Measurements from ENCODE around the gene VGLL1. TPM values are rescaled to one million over a fixed set of nuclear protein-coding genes. Genes with fewer than 3 reads are reported as not detected.
A peak's percentile ranks its signal among the peaks of the same experiment; 100 is the strongest.

The VGLL1 gene
- total RNA-seq, 2 experiments from 2014 or later: not detected

DNA sequence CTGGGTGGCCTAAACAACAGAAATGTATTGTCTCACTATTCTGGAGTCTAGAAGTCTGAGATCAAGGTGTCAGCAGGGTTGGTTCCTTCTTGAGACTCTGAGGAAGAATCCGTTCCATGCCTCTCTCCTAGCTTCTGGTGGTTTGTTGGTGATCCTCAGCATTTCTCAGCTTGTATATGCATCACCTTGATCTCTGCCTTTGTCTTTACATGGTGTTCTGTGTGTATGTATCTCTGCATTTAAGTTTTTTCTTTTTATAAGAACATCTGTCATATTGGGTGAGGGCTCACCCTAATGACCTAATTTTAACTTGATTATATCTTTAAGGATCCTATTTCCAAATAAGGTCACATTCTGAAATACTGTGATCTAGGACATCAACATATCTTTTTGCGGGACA, 65.3 kb downstream of the VGLL1 start:
- peak overlapping the region; percentile 88 for H3K27ac Mint-ChIP-seq
- intact Hi-C loops (cut with micrococcal nuclease): no loop called here
- peaks cover 10% of the 10 kb centered on the region for H3K9me3 Mint-ChIP-seq
- DNase-seq: no peak
- H3K36me3 Mint-ChIP-seq (ENCODE audit: low read depth): peaks cover 2% of the 10 kb centered on the region
- no peak overlapping the region for H3K4me3 Mint-ChIP-seq
- H3K27me3 Mint-ChIP-seq (ENCODE audit: low read depth): no peaks in the 10 kb centered on the region
- CTCF ChIA-PET: interaction anchor here (0.9 to 2.7 kb wide), 3 partner anchors 8 to 116 kb away, joined by 3 to 8 read pairs (median 3); no protein-coding TSS in a partner anchor
- H3K4me1 Mint-ChIP-seq (ENCODE audit: low read depth): peaks cover 50% of the 10 kb centered on the region

DNA sequence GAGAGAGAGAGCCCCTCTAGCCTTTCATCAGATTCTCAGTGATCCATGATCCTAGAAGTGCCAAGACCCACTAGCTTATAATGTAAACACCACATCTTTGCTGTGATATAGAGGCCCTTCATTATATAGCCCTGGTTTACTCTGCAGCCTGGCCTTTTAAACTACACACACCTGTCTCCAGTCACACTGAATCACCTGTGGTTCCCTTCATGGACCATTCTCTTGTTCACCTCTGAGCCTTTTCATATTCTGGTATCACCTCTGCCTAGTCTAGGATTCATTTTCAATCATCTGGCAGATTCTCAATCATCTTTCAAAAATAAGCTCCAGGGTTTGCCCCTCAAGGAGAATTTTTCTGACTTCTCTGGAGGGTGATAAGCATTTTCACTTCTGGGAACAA, 65.9 kb downstream of the VGLL1 start:
- H3K9me3 Mint-ChIP-seq: peaks cover 10% of the 10 kb centered on the region
- H3K36me3 Mint-ChIP-seq (ENCODE audit: low read depth): peaks cover 2% of the 10 kb centered on the region
- H3K4me3 Mint-ChIP-seq: no peak overlapping the region
- H3K27ac Mint-ChIP-seq: peak overlapping the region; percentile 88
- no peak for DNase-seq
- H3K27me3 Mint-ChIP-seq (ENCODE audit: low read depth): no peaks in the 10 kb centered on the region
- H3K4me1 Mint-ChIP-seq (ENCODE audit: low read depth): peaks cover 52% of the 10 kb centered on the region
- CTCF ChIA-PET: interaction anchor here (0.6 to 2.7 kb wide), 8 partner anchors 9 to 575 kb away, joined by 3 to 11 read pairs (median 4); no protein-coding TSS in a partner anchor
- intact Hi-C loops (cut with micrococcal nuclease): loop anchor here (1.0 kb wide), 4 partner anchors 10 to 152 kb away; no protein-coding TSS in a partner anchor

DNA sequence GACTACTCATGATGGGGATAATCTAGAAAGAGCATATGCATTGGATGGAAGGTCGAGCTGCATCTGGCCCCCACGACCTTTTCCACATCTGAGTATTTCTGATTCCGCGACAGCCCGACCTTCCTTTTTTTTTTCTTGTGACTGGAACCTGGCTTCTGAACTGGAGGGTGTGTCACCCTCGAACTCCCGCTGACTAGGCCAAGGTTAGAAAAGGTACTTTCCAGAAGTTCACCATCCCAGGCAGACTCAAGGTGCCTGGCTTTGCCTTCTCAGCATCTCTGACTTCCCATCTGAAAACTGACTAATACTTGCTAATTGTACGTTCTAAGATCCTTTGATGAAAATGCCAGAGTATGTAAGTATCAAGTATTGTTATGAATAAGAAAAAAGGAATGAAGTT, 66.6 kb downstream of the VGLL1 start:
- DNase-seq: peak; percentile 61
- H3K27me3 Mint-ChIP-seq (ENCODE audit: low read depth): no peaks in the 10 kb centered on the region
- peaks cover 52% of the 10 kb centered on the region for H3K4me1 Mint-ChIP-seq (ENCODE audit: low read depth)
- peaks cover 2% of the 10 kb centered on the region for H3K36me3 Mint-ChIP-seq (ENCODE audit: low read depth)
- intact Hi-C loops (cut with micrococcal nuclease): loop anchor here (1.0 kb wide), 4 partner anchors 10 to 152 kb away; no protein-coding TSS in a partner anchor
- H3K27ac Mint-ChIP-seq: peak overlapping the region; percentile 88
- peaks cover 10% of the 10 kb centered on the region for H3K9me3 Mint-ChIP-seq
- CTCF ChIA-PET: interaction anchor here (0.6 to 2.7 kb wide), 7 partner anchors 10 to 576 kb away, joined by 3 to 11 read pairs (median 5); no protein-coding TSS in a partner anchor
- peak overlapping the region; percentile 38 for H3K4me3 Mint-ChIP-seq

DNA sequence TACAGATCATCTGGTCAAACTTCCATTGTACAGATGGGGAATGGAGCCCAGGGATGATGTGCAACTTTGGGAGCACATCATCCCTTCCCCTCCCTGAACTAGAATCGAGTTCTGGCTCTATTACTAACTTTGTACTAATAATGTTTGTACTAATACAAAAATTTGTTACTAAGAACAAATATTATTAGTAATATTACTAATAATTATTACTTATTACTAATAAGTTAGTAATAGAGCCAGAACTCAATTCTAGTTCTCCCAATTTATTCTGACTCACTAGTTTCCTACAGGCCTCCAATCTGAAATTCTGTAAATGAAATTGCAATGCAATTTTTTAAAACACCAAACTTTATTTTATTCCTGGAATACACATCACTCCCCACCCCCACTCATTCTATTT, 68.0 kb downstream of the VGLL1 start:
- no peak for DNase-seq
- Mint-ChIP-seq H3K27me3 (ENCODE audit: low read depth) (no peaks in the 10 kb centered on the region), H3K27ac (no peak overlapping the region), H3K4me3 (no peak overlapping the region), H3K9me3 (no peaks in the 10 kb centered on the region), H3K36me3 (ENCODE audit: low read depth) (no peaks in the 10 kb centered on the region), H3K4me1 (ENCODE audit: low read depth) (peaks cover 47% of the 10 kb centered on the region)
- CTCF ChIA-PET: interaction anchor here (0.7 kb wide), 1 partner anchor 36 kb away, joined by 4 read pairs; no protein-coding TSS in a partner anchor
- intact Hi-C loops (cut with micrococcal nuclease): no loop called here

Small RNA genes within 50 kb of the gene (microRNA-seq; reads per million reads assigned to microRNA genes)
- gene MIR934 (ENCODE audit: borderline microRNAs expressed, borderline replicate concordance): not detected

Other genes starting within 250 kb of the VGLL1 start
- not detected for gene ADGRG4, start 231.3 kb upstream of the VGLL1 start, total RNA-seq
- not detected for gene BRS3, start 44.3 kb upstream of the VGLL1 start, total RNA-seq
- 10 to 100 TPM; 38.9 to 40.4 TPM for gene HTATSF1, start 34.6 kb upstream of the VGLL1 start, total RNA-seq
- 100 to 1,000 TPM; 121 to 122 TPM for gene CD40LG, start 115.9 kb downstream of the VGLL1 start, total RNA-seq
- gene ARHGEF6, start 248.7 kb downstream of the VGLL1 start, total RNA-seq: 10 to 100 TPM; 56.1 to 58.5 TPM

All from activated naive CD4-positive, alpha-beta T cell treated with anti-CD3 and anti-CD28 coated beads for 36 hours (primary cell).